OCI-LY1 (cell line): ENCODE results near the gene ZNF524.
A peak's percentile ranks its signal among the peaks of the same experiment; 100 is the strongest.

Experiments used
- H2AFZ ChIP-seq: fragments of 200-600 bp; sonication (generic), shearing (Covaris generic); 2 replicates; pipeline ENCODE4 v1.6.0; 2014; ENCODE audit warnings: antibody characterized with exemption, mild to moderate bottlenecking, low read length
- H3F3A ChIP-seq: fragments of 200-600 bp; sonication (generic), shearing (Covaris generic); 2 replicates; pipeline ENCODE4 v1.6.0; 2014; ENCODE audit warnings: mild to moderate bottlenecking, antibody characterized with exemption, low read length, moderate library complexity; ENCODE audit not compliant: insufficient read depth
- H3K27ac ChIP-seq: fragments of 200-600 bp; sonication (generic); 2 replicates; pipeline ENCODE4 v1.5.1; 2014; ENCODE audit warnings: low read length, mixed run types, mild to moderate bottlenecking, low read depth; ENCODE audit not compliant: poor library complexity, severe bottlenecking
- H3K27me3 ChIP-seq: fragments of 200-600 bp; sonication (generic); 2 replicates; pipeline ENCODE4 v1.6.0; 2014; ENCODE audit warnings: antibody characterized with exemption, mild to moderate bottlenecking, low read length, moderate library complexity; ENCODE audit not compliant: insufficient read depth
- H3K36me3 ChIP-seq: fragments of 200-600 bp; sonication (generic); 2 replicates; pipeline ENCODE4 v1.6.1; 2014; ENCODE audit warnings: mild to moderate bottlenecking, antibody characterized with exemption, low read length, moderate library complexity, mixed read lengths; ENCODE audit not compliant: insufficient read depth
- H3K4me1 ChIP-seq: fragments of 200-600 bp; sonication (generic); 2 replicates; pipeline ENCODE4 v1.5.1; 2014; ENCODE audit warnings: mild to moderate bottlenecking, low read length, moderate library complexity; ENCODE audit not compliant: insufficient read depth, severe bottlenecking
- H3K4me2 ChIP-seq: fragments of 200-600 bp; sonication (generic), shearing (Covaris generic); 2 replicates; pipeline ENCODE4 v1.6.1; 2014; ENCODE audit warnings: low read length
- H3K4me3 ChIP-seq: fragments of 200-600 bp; sonication (generic); 2 replicates; pipeline ENCODE4 v1.5.1; 2014; ENCODE audit warnings: low read length, low read depth, mild to moderate bottlenecking, mixed read lengths; ENCODE audit not compliant: poor library complexity, severe bottlenecking
- H3K79me2 ChIP-seq: fragments of 200-600 bp; shearing (Covaris generic); 2 replicates; pipeline ENCODE4 v1.6.1; 2016; ENCODE audit warnings: mixed run types, low read length, mixed read lengths; ENCODE audit not compliant: insufficient read depth
- H3K9ac ChIP-seq: fragments of 200-600 bp; sonication (generic), shearing (Covaris generic); 2 replicates; pipeline ENCODE4 v1.6.1; 2014; ENCODE audit warnings: mild to moderate bottlenecking, low read length, mixed read lengths
- H3K9me2 ChIP-seq: fragments of 200-600 bp; sonication (generic), shearing (Covaris generic); 2 replicates; pipeline ENCODE4 v1.6.1; 2014; ENCODE audit warnings: low read depth, mild to moderate bottlenecking, low read length, mixed read lengths
- H3K9me3 ChIP-seq: fragments of 200-600 bp; shearing (Covaris generic); 2 replicates; pipeline ENCODE4 v1.6.1; 2014; ENCODE audit warnings: low read length, mixed read lengths
- H4K20me1 ChIP-seq: fragments of 200-600 bp; sonication (generic), shearing (Covaris generic); 2 replicates; pipeline ENCODE4 v1.6.0; 2016; ENCODE audit warnings: mild to moderate bottlenecking, low read length; ENCODE audit not compliant: insufficient read depth
- CTCF ChIP-seq: fragments of 200-600 bp; sonication (generic), shearing (Covaris generic); IDR thresholded peaks from 2 replicates; pipeline ENCODE4 v1.5.1; 2017; ENCODE audit warnings: mild to moderate bottlenecking, antibody characterized with exemption, low read length, moderate library complexity, mixed read lengths
- EZH2 ChIP-seq: fragments of 200-600 bp; sonication (generic), shearing (Covaris generic); IDR thresholded peaks from 2 replicates; pipeline ENCODE4 v1.8.0; 2017; ENCODE audit warnings: borderline replicate concordance, mixed run types, mild to moderate bottlenecking, antibody characterized with exemption, low read length, moderate library complexity, mixed read lengths

Gene ZNF524

DNA sequence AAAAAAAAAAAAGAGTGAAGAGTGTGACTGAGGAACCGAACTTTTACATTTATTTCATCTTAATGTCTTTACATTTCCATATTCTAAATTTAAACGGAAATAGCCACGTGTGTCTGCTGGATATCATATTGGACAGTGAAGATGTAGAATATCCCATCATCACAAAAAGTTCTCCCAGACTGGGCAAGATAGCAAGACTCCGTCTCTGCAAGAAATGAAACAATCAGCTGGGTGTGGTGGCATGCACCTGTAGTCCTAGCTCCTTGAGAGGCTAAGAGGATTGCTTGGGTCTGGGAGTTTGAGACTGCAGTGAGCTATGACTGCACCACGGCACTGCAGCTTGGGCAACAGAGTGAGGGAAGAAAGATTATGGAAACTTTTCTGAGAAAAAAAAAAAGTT is 23.3 kb upstream of the ZNF524 start:
- Histone ChIP-seq H3K4me1 (peaks cover 15% of the 10 kb centered on the region), H3K9me3 (no peaks in the 10 kb centered on the region), H3K27ac (no peak overlapping the region), H3K4me3 (no peak overlapping the region), H3K9me2 (no peaks in the 10 kb centered on the region), H3K4me2 (no peak overlapping the region), H3K9ac (no peak overlapping the region), H2AFZ (no peak overlapping the region), H4K20me1 (no peaks in the 10 kb centered on the region), H3F3A (no peaks in the 10 kb centered on the region), H3K36me3 (peaks cover 11% of the 10 kb centered on the region), H3K27me3 (no peaks in the 10 kb centered on the region), H3K79me2 (no peaks in the 10 kb centered on the region)
- TF ChIP-seq EZH2, result no peak
- no peak for TF ChIP-seq CTCF

GRCh38 chr19:55578031-55578760 is 21.9 kb upstream of the ZNF524 start:
- no peak for TF ChIP-seq EZH2
- no peak for TF ChIP-seq CTCF
- Histone ChIP-seq H3K4me1 (peaks cover 15% of the 10 kb centered on the region), H3K9me2 (no peaks in the 10 kb centered on the region), H3K79me2 (no peaks in the 10 kb centered on the region), H3K9ac (no peak overlapping the region), H4K20me1 (no peaks in the 10 kb centered on the region), H3K27me3 (no peaks in the 10 kb centered on the region), H3K9me3 (no peaks in the 10 kb centered on the region), H3K36me3 (peaks cover 11% of the 10 kb centered on the region), H3K4me3 (no peak overlapping the region), H3K4me2 (no peak overlapping the region), H3F3A (no peaks in the 10 kb centered on the region), H2AFZ (no peak overlapping the region), H3K27ac (no peak overlapping the region)

GRCh38 chr19:55578761-55579747 is 21.0 kb upstream of the ZNF524 start:
- Histone ChIP-seq H3K79me2 (no peaks in the 10 kb centered on the region), H3K4me1 (peaks cover 15% of the 10 kb centered on the region), H4K20me1 (no peaks in the 10 kb centered on the region), H3K9me3 (no peaks in the 10 kb centered on the region), H3K36me3 (peaks cover 11% of the 10 kb centered on the region), H3K27me3 (no peaks in the 10 kb centered on the region), H3K27ac (peak overlapping the region; percentile 29), H3K9ac (peak overlapping the region; percentile 78; the same call in 1 of the 2 replicates), H3F3A (no peaks in the 10 kb centered on the region), H3K4me3 (peak overlapping the region; percentile 73), H2AFZ (no peak overlapping the region), H3K9me2 (no peaks in the 10 kb centered on the region), H3K4me2 (peak overlapping the region; percentile 86)
- TF ChIP-seq EZH2 (no peak), CTCF (no peak)
